Parathyroid adenoma (tissue), 2 donors: Measurements from ENCODE around the gene APOA4.

Experiments used
- H2AFZ ChIP-seq: fragments of 300-600 bp; sonication (generic); one replicate; pipeline ENCODE4 v1.7.0; 2017; ENCODE audit warnings: antibody characterized with exemption, mild to moderate bottlenecking
- H3K27ac ChIP-seq: fragments of 300-600 bp; sonication (generic); one replicate; pipeline ENCODE4 v1.7.0; 2017
- H3K27me3 ChIP-seq: fragments of 300-600 bp; sonication (generic); one replicate; pipeline ENCODE4 v1.7.0; 2017; ENCODE audit warnings: low read length; ENCODE audit not compliant: control insufficient read depth, insufficient read depth
- H3K36me3 ChIP-seq: fragments of 300-600 bp; sonication (generic); one replicate; pipeline ENCODE4 v1.7.0; 2017; ENCODE audit warnings: low read length; ENCODE audit not compliant: control insufficient read depth, insufficient read depth
- H3K4me1 ChIP-seq: fragments of 300-600 bp; sonication (generic); one replicate; pipeline ENCODE4 v1.7.0; 2017; ENCODE audit warnings: control low read depth
- H3K4me2 ChIP-seq: fragments of 300-600 bp; sonication (generic); one replicate; pipeline ENCODE4 v1.7.0; 2017; ENCODE audit warnings: low read length
- H3K4me3 ChIP-seq: fragments of 300-600 bp; sonication (generic); one replicate; pipeline ENCODE4 v1.7.0; 2017; ENCODE audit warnings: low read depth, low read length
- H3K79me2 ChIP-seq: fragments of 300-600 bp; sonication (generic); one replicate; pipeline ENCODE4 v1.7.0; 2017; ENCODE audit warnings: control low read depth
- H3K9ac ChIP-seq: fragments of 300-600 bp; sonication (generic); one replicate; pipeline ENCODE4 v1.7.0; 2017; ENCODE audit warnings: mild to moderate bottlenecking
- H3K9me3 ChIP-seq: fragments of 300-600 bp; sonication (generic); one replicate; pipeline ENCODE4 v1.7.0; 2017; ENCODE audit warnings: low read length; ENCODE audit not compliant: control insufficient read depth
- TF ChIP-seq, protein P1 (sequence below): fragments of 300-600 bp; sonication (generic); IDR thresholded peaks from one replicate; pipeline ENCODE4 v1.7.0; 2017; ENCODE audit warnings: antibody characterized with exemption, mild to moderate bottlenecking
- donor health status: primary hyperparathyroidism.

The APOA4 gene

DNA sequence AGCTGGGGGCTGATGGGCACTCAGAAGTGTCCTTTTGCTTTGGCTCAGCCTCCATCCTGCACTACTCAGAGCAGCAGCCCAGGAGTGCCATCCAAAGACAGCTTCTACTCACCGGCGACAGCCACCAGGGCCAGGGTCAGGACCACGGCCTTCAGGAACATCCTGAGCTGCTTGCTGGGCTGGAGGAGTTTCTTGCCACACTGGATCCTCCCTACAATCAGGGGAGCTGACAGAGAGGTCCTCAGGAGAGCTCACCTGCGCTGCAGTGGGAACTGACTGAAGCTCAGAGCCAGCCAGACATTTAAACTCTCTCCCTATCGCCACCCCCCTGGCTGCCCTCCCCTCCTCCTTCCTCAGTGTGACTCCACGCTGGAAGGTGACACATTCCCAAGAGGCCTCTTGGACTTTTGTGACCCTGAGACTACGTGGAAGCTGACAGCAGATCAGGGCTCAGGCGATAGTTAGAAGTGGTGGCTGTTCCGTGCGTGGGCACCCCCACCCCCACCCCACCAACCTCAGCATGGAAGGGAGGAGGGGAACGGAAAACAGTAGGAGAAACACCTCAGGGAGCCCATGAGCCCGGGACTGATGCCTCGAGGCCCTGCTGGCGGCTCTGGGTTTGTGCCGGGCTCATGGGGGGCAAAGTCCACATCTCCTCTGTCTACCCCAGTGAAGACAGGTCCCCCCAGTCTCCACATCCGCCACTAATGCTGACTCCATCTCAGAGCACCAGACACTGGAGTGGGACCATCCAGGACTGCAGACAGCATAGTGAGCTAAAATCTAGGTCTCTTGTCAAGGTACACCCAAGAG lies at the start of gene APOA4:
Gene APOA4 (minus strand): TSS at position 274 of the 813 bp plus-strand sequence. CDS start 113 bp downstream, at position 161.
- H3K79me2 ChIP-seq: no peaks in the 10 kb centered on the region
- no peak within 1 kb of the TSS for H3K9ac ChIP-seq
- TF ChIP-seq, protein P1, sequence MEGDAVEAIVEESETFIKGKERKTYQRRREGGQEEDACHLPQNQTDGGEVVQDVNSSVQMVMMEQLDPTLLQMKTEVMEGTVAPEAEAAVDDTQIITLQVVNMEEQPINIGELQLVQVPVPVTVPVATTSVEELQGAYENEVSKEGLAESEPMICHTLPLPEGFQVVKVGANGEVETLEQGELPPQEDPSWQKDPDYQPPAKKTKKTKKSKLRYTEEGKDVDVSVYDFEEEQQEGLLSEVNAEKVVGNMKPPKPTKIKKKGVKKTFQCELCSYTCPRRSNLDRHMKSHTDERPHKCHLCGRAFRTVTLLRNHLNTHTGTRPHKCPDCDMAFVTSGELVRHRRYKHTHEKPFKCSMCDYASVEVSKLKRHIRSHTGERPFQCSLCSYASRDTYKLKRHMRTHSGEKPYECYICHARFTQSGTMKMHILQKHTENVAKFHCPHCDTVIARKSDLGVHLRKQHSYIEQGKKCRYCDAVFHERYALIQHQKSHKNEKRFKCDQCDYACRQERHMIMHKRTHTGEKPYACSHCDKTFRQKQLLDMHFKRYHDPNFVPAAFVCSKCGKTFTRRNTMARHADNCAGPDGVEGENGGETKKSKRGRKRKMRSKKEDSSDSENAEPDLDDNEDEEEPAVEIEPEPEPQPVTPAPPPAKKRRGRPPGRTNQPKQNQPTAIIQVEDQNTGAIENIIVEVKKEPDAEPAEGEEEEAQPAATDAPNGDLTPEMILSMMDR: no peak
- no peaks in the 10 kb centered on the region for H3K27me3 ChIP-seq
- no peaks in the 10 kb centered on the region for H3K36me3 ChIP-seq
- no peaks in the 10 kb centered on the region for H3K4me1 ChIP-seq
- H3K27ac ChIP-seq: no peak within 1 kb of the TSS
- H3K9me3 ChIP-seq: no peaks in the 10 kb centered on the region
- no peak within 1 kb of the TSS for H2AFZ ChIP-seq
- H3K4me3 ChIP-seq: no peak within 1 kb of the TSS
- no peak within 1 kb of the TSS for H3K4me2 ChIP-seq

DNA sequence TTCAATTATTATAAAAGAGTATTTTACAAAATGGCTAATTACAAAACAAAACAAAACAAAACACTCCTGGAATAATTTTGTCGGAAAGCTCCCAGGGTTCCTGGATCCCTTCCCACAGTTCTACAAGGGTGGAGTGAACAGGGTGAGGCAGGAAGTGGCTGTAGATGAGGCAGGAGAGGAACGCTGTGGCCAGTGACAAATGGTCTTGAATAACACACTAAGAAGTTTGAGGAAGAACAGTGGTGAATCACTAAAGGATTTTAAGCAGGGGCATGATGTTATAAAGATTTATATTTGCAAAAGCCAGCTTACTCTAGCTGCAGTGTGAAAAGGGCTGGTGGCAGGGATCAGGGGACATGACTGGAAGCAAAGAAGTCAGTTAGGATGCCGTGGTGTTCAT lies 48.1 kb upstream of the APOA4 start:
- peaks cover under 1% of the 10 kb centered on the region for H3K4me1 ChIP-seq
- no peak overlapping the region for H3K9ac ChIP-seq
- no peaks in the 10 kb centered on the region for H3K27me3 ChIP-seq
- no peaks in the 10 kb centered on the region for H3K79me2 ChIP-seq
- H3K4me3 ChIP-seq: no peak overlapping the region
- no peaks in the 10 kb centered on the region for H3K36me3 ChIP-seq
- TF ChIP-seq, protein P1: no peak
- no peak overlapping the region for H3K27ac ChIP-seq
- H3K4me2 ChIP-seq: no peak overlapping the region
- no peaks in the 10 kb centered on the region for H3K9me3 ChIP-seq
- H2AFZ ChIP-seq: no peak overlapping the region

DNA sequence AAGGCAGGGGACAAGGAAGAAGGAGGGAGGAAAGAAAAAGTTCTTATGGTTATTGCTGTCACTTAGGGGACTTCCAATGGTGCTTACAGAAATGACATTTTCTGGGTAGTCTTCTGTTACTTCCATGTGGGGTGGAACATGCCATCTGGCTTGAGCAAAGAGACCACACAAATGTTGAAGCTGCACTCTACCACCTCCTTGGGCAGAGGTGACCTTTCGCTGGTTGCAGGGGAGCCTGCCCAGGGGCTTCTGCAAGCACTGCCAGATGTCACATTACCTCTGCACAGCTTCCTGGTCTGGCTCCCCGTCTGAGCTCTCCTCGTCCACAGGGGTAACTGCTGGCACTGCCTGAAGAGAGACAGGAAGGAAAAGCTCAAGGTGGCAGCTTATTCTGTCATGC lies 47.0 kb upstream of the APOA4 start:
- Histone ChIP-seq H3K4me2 (no peak overlapping the region), H3K27ac (no peak overlapping the region), H3K27me3 (no peaks in the 10 kb centered on the region), H3K9ac (no peak overlapping the region), H3K4me3 (no peak overlapping the region), H2AFZ (no peak overlapping the region), H3K36me3 (no peaks in the 10 kb centered on the region), H3K4me1 (no peaks in the 10 kb centered on the region), H3K79me2 (no peaks in the 10 kb centered on the region), H3K9me3 (no peaks in the 10 kb centered on the region)
- TF ChIP-seq, protein P1: no peak

DNA sequence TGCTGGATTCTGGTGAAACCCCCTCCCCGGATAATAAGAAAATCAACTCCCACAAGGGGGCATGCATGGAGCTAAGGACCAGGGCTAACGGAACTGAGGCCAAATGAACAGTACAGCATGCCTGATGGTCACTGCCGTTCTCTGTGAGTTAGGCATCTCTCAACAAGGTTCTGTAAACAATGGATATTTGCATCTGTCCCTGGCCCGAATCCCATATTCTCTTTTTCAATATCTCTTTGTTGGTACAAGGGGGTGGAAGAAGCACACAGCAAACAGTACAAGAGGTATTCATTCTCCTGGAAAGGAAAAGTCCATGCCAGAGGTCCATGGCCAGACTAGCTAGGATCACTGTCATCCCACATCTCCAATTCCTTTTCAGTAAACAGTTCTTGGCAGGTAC lies 46.5 kb upstream of the APOA4 start:
- Histone ChIP-seq H3K79me2 (no peaks in the 10 kb centered on the region), H2AFZ (no peak overlapping the region), H3K36me3 (no peaks in the 10 kb centered on the region), H3K4me3 (no peak overlapping the region), H3K4me1 (no peaks in the 10 kb centered on the region), H3K27me3 (no peaks in the 10 kb centered on the region), H3K27ac (no peak overlapping the region), H3K4me2 (no peak overlapping the region), H3K9me3 (no peaks in the 10 kb centered on the region), H3K9ac (no peak overlapping the region)
- TF ChIP-seq, protein P1: no peak

DNA sequence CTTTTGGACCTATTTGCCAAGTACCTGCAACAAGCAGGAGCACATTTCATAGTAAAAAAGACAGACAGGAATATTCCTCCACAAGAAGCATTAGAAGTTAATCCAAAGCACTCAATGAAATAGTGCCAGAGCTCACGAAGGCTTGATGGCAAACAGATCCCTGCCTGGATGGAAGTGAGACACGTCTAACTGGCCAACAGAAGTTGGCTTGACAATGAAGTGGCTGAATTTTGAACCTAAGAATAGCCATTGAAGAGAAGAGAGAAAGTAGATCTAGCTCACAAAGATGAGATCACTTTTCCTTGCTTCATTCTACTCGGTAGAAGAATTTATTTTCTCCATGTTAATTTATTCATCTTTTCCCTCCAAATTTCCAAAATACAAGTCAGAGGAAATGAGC lies 45.0 kb upstream of the APOA4 start:
- TF ChIP-seq, protein P1: no peak
- Histone ChIP-seq H3K9me3 (no peaks in the 10 kb centered on the region), H3K4me2 (no peak overlapping the region), H3K4me1 (no peaks in the 10 kb centered on the region), H3K36me3 (no peaks in the 10 kb centered on the region), H3K27me3 (no peaks in the 10 kb centered on the region), H2AFZ (no peak overlapping the region), H3K9ac (no peak overlapping the region), H3K4me3 (no peak overlapping the region), H3K27ac (no peak overlapping the region), H3K79me2 (no peaks in the 10 kb centered on the region)
